CD4-positive, alpha-beta T cell treated with Interleukin-2 at 100 ng/mL for 4 hours (primary cell): Measurements from ENCODE around the gene DCDC2.
"Not testable (repeated sequence)": the region's sequence is repeated elsewhere in the genome, so short reads cannot be mapped to it uniquely, and the experiment has no call there.

Experiments
- DNase-seq: peaks from one replicate; pipeline ENCODE4 v3.0.0-alpha.2; 2020; ENCODE audit warnings: low spot score

DCDC2 gene

GRCh38 chr6:24324617-24325016 is 33.2 kb downstream of the DCDC2 start:
- no peak for DNase-seq

- DNase-seq, result no peak
Observed at GRCh38 chr6:24323632-24324337, 34.1 kb downstream of the DCDC2 start.

GRCh38 chr6:24322924-24323323 is 34.9 kb downstream of the DCDC2 start:
- no peak for DNase-seq

- DNase-seq, result not testable (repeated sequence)
Observed at GRCh38 chr6:24322446-24322845, 35.4 kb downstream of the DCDC2 start.

GRCh38 chr6:24321538-24322162 is 36.2 kb downstream of the DCDC2 start:
- DNase-seq, result no peak

- DNase-seq, result no peak
Observed at GRCh38 chr6:24313251-24314141, 44.4 kb downstream of the DCDC2 start.

- not testable (repeated sequence) for DNase-seq
Observed at GRCh38 chr6:24311775-24312174, 46.1 kb downstream of the DCDC2 start.

- no peak for DNase-seq
Observed at GRCh38 chr6:24307881-24308280, 50.0 kb downstream of the DCDC2 start.

GRCh38 chr6:24306936-24307335 is 50.9 kb downstream of the DCDC2 start:
- DNase-seq, result no peak

- DNase-seq, result no peak
Observed at GRCh38 chr6:24306038-24306437, 51.8 kb downstream of the DCDC2 start.

- no peak for DNase-seq
Observed at GRCh38 chr6:24296944-24297343, 60.9 kb downstream of the DCDC2 start.

- not testable (repeated sequence) for DNase-seq
Observed at GRCh38 chr6:24293852-24294251, 64.0 kb downstream of the DCDC2 start.

- DNase-seq, result no peak
Observed at GRCh38 chr6:24287239-24287638, 70.6 kb downstream of the DCDC2 start.

GRCh38 chr6:24284006-24284405 is 73.9 kb downstream of the DCDC2 start:
- no peak for DNase-seq

- DNase-seq, result peak; percentile 20
Observed at GRCh38 chr6:24283043-24283985, 74.5 kb downstream of the DCDC2 start.

GRCh38 chr6:24274441-24275083 is 83.3 kb downstream of the DCDC2 start:
- no peak for DNase-seq

- no peak for DNase-seq
Observed at GRCh38 chr6:24273096-24273870, 84.6 kb downstream of the DCDC2 start.

- no peak for DNase-seq
Observed at GRCh38 chr6:24272553-24272952, 85.3 kb downstream of the DCDC2 start.

GRCh38 chr6:24272148-24272547 is 85.7 kb downstream of the DCDC2 start:
- no peak for DNase-seq

- DNase-seq, result no peak
Observed at GRCh38 chr6:24270011-24270410, 87.8 kb downstream of the DCDC2 start.
